ENCODE data around the gene CCL22. TPM values are rescaled to one million over a fixed set of nuclear protein-coding genes. Genes with fewer than 3 reads are reported as not detected.

CCL22 gene
- total RNA-seq = not detected in 2 replicates

GRCh38 chr16:57358527-57359095 is at the start of gene CCL22:
Gene CCL22, plus strand, starts transcription at chr16:57358783. Its CDS starts 34 bp downstream, at chr16:57358817.

GRCh38 chr16:57372372-57373116 is 14.0 kb downstream of the CCL22 start, which contains the start of gene CX3CL1:
Gene CX3CL1, plus strand, starts transcription at chr16:57372490. Its CDS starts 79 bp downstream, at chr16:57372569.

GRCh38 chr16:57403965-57404817 is 45.6 kb downstream of the CCL22 start, which contains the start of gene CCL17:
Gene CCL17, plus strand, starts transcription at chr16:57404767. Its CDS starts 9,166 bp downstream, at chr16:57413933.

Other genes with a start within 250 kb of the CCL22 start
- 47.6 and 69.2 TPM in 2 replicates for gene PSME3IP1, start 172.7 kb upstream of the CCL22 start, total RNA-seq
- gene RSPRY1, start 172.5 kb upstream of the CCL22 start, total RNA-seq = 39.3 and 44.0 TPM in 2 replicates
- 40.7 and 50.2 TPM in 2 replicates for gene ARL2BP, start 113.5 kb upstream of the CCL22 start, total RNA-seq
- gene PLLP, start 74.1 kb upstream of the CCL22 start, total RNA-seq = 2.7 and 3.5 TPM in 2 replicates
- 0.17 and 1.7 TPM in 2 replicates for gene CX3CL1, start 13.7 kb downstream of the CCL22 start, total RNA-seq
- gene CCL17, start 46.0 kb downstream of the CCL22 start, total RNA-seq = not detected in 2 replicates
- 58.4 and 62.6 TPM in 2 replicates for gene CIAPIN1, start 88.6 kb downstream of the CCL22 start, total RNA-seq
- gene COQ9, start 88.7 kb downstream of the CCL22 start, total RNA-seq = 41.4 and 45.4 TPM in 2 replicates
- gene POLR2C, start 103.9 kb downstream of the CCL22 start, total RNA-seq = 91.8 and 100 TPM in 2 replicates
- gene DOK4, start 127.7 kb downstream of the CCL22 start, total RNA-seq = 13.5 and 24.7 TPM in 2 replicates
- 8.0 and 9.7 TPM in 2 replicates for gene CCDC102A, start 177.8 kb downstream of the CCL22 start, total RNA-seq
- gene ADGRG5, start 183.9 kb downstream of the CCL22 start, total RNA-seq = not detected in 2 replicates

Measured in dermis lymphatic vessel endothelial cell (primary cell).